Epithelial cell of proximal tubule (primary cell): ENCODE measurements around the gene KMT2B. TPM values are rescaled to one million over a fixed set of nuclear protein-coding genes. Genes with fewer than 3 reads are reported as not detected.

Source experiments
- DNase-seq: peaks from one replicate; pipeline ENCODE4 v3.0.0-alpha.2; 2011; ENCODE audit warnings: low read depth
- H3K4me3 ChIP-seq: 2 replicates; pipeline ENCODE4 v1.5.1; 2011; ENCODE audit warnings: low read depth, mild to moderate bottlenecking, low read length
- CTCF ChIP-seq: conservative IDR thresholded peaks from 2 replicates; pipeline ENCODE4 v1.5.1; 2012; ENCODE audit warnings: low read depth, mild to moderate bottlenecking, low read length
- total RNA-seq: library from RNA; depleted of rRNA; stranded (reverse); fragments of >200 nt; gene quantifications from 2 replicates; pipeline ENCODE4 v1.2.3, GENCODE V29; 2015

Gene KMT2B
- total RNA-seq, 1 donor from 2014 or later = 20.2 TPM

GRCh38 chr19:35756377-35757230 lies 38.8 kb downstream of the KMT2B start, which contains the start of gene HSPB6:
TSS of gene HSPB6 (minus strand) at chr19:35757029. CDS start at chr19:35757008, 21 bp downstream.
- DNase-seq = no peak
- H3K4me3 ChIP-seq = peak within 1 kb of the TSS; percentile 81
- TF ChIP-seq CTCF = no peak

GRCh38 chr19:35757231-35757748 lies 39.5 kb downstream of the KMT2B start:
- TF ChIP-seq CTCF = no peak
- peak overlapping the region; percentile 81 for H3K4me3 ChIP-seq
- no peak for DNase-seq

GRCh38 chr19:35757749-35758608 lies 40.2 kb downstream of the KMT2B start, which contains the start of gene PROSER3:
TSS of gene PROSER3 (plus strand) at chr19:35758176. CDS start at chr19:35758216, 40 bp downstream.
- peak within 1 kb of the TSS; percentile 81 for H3K4me3 ChIP-seq
- TF ChIP-seq CTCF = no peak
- peak; percentile 95 for DNase-seq

GRCh38 chr19:35759697-35760096 lies 41.9 kb downstream of the KMT2B start:
- H3K4me3 ChIP-seq = no peak overlapping the region
- no peak for TF ChIP-seq CTCF
- no peak for DNase-seq

GRCh38 chr19:35760711-35761349 lies 43.0 kb downstream of the KMT2B start:
- DNase-seq = no peak
- no peak for TF ChIP-seq CTCF
- H3K4me3 ChIP-seq = no peak overlapping the region
